Sciatic nerve (tissue), 2 donors: ENCODE results near the gene DMPK. TPM values are rescaled to one million over a fixed set of nuclear protein-coding genes. Genes with fewer than 3 reads are reported as not detected.
A peak's percentile ranks its signal among the peaks of the same experiment; 100 is the strongest.

Source experiments
- ATAC-seq: fragments of 200-7000 bp; cut with Tn5 transposase; one replicate; pipeline ENCODE4 v1.9.1; 2020; ENCODE audit warnings: mild to moderate bottlenecking, moderate library complexity
- DNase-seq: peaks from one replicate; pipeline ENCODE4 v3.0.0-alpha.2; 2020; ENCODE audit warnings: low spot score
- intact Hi-C: fragments of 100-400 bp; cut with DNase I; formaldehyde crosslinking; loops from one replicate; pipeline ENCODE4 v1.14.2; 2022
- total RNA-seq: library from RNA; stranded (reverse); fragmentation: NEBNext Ultra II Directional; extraction: Animal tissue kit (Norgen Biotek cat#: 25700); gene quantifications from one replicate; pipeline ENCODE4 v1.2.1, GENCODE V29; 2021
- donor health status: DM: no; HTN: no; CAD: no.
- donor health status: DM: no; HTN: no; CAD: no.

The DMPK gene
- 77.9 TPM for total RNA-seq

- DNase-seq, result no peak
- ATAC-seq, result peak; percentile 65
- intact Hi-C loops, result no loop called here
These were observed at the start of gene DMPK for GRCh38 chr19:45782162-45782691. Gene DMPK (minus strand): TSS chr19:45782490. CDS start chr19:45782352, 138 bp downstream.

- intact Hi-C loops, result no loop called here
- ATAC-seq (no peak), DNase-seq (no peak)
These were observed 46.7 kb upstream of the DMPK start for GRCh38 chr19:45828945-45829344.

GRCh38 chr19:45828523-45828922, 46.2 kb upstream of the DMPK start:
- intact Hi-C loops, result no loop called here
- ATAC-seq, result no peak
- no peak for DNase-seq

GRCh38 chr19:45827459-45828093, 45.3 kb upstream of the DMPK start:
- ATAC-seq, result no peak
- no peak for DNase-seq
- intact Hi-C loops, result no loop called here

GRCh38 chr19:45826934-45827333, 44.6 kb upstream of the DMPK start:
- DNase-seq (no peak), ATAC-seq (no peak)
- intact Hi-C loops, result no loop called here

- DNase-seq (no peak), ATAC-seq (no peak)
- intact Hi-C loops, result no loop called here
These were observed 43.9 kb upstream of the DMPK start for GRCh38 chr19:45825917-45826893.

GRCh38 chr19:45825263-45825605, 42.9 kb upstream of the DMPK start:
- DNase-seq (no peak), ATAC-seq (no peak)
- intact Hi-C loops, result no loop called here

- DNase-seq (no peak), ATAC-seq (no peak)
- intact Hi-C loops, result no loop called here
These were observed 42.4 kb upstream of the DMPK start for GRCh38 chr19:45824531-45825262.

GRCh38 chr19:45824041-45824471, 41.8 kb upstream of the DMPK start:
- DNase-seq (no peak), ATAC-seq (peak; percentile 5)
- intact Hi-C loops, result no loop called here

- no peak for DNase-seq
- intact Hi-C loops, result no loop called here
- no peak for ATAC-seq
These were observed 40.9 kb upstream of the DMPK start for GRCh38 chr19:45823182-45823581.

GRCh38 chr19:45822716-45823115, 40.4 kb upstream of the DMPK start:
- intact Hi-C loops, result no loop called here
- DNase-seq (no peak), ATAC-seq (no peak)

GRCh38 chr19:45821570-45821969, 39.3 kb upstream of the DMPK start:
- DNase-seq, result no peak
- ATAC-seq, result no peak
- intact Hi-C loops, result no loop called here

- DNase-seq (no peak), ATAC-seq (no peak)
- intact Hi-C loops, result no loop called here
These were observed 38.8 kb upstream of the DMPK start for GRCh38 chr19:45821103-45821521.

GRCh38 chr19:45820413-45821102, 38.3 kb upstream of the DMPK start:
- no peak for DNase-seq
- intact Hi-C loops, result no loop called here
- ATAC-seq, result no peak

GRCh38 chr19:45819769-45820168, 37.5 kb upstream of the DMPK start:
- no peak for ATAC-seq
- intact Hi-C loops, result no loop called here
- no peak for DNase-seq

- intact Hi-C loops, result no loop called here
- no peak for DNase-seq
- ATAC-seq, result no peak
These were observed 35.5 kb upstream of the DMPK start for GRCh38 chr19:45817725-45818301.

- peak; percentile 90 for ATAC-seq
- intact Hi-C loops, result no loop called here
- peak; percentile 97 for DNase-seq
These were observed 34.9 kb upstream of the DMPK start for GRCh38 chr19:45817010-45817724.
